ENCODE results near the gene ZNF513.
A peak's percentile ranks its signal among the peaks of the same experiment; 100 is the strongest.
"Not testable (repeated sequence)": the region's sequence is repeated elsewhere in the genome, so short reads cannot be mapped to it uniquely, and the experiment has no call there.

ZNF513 gene

DNA sequence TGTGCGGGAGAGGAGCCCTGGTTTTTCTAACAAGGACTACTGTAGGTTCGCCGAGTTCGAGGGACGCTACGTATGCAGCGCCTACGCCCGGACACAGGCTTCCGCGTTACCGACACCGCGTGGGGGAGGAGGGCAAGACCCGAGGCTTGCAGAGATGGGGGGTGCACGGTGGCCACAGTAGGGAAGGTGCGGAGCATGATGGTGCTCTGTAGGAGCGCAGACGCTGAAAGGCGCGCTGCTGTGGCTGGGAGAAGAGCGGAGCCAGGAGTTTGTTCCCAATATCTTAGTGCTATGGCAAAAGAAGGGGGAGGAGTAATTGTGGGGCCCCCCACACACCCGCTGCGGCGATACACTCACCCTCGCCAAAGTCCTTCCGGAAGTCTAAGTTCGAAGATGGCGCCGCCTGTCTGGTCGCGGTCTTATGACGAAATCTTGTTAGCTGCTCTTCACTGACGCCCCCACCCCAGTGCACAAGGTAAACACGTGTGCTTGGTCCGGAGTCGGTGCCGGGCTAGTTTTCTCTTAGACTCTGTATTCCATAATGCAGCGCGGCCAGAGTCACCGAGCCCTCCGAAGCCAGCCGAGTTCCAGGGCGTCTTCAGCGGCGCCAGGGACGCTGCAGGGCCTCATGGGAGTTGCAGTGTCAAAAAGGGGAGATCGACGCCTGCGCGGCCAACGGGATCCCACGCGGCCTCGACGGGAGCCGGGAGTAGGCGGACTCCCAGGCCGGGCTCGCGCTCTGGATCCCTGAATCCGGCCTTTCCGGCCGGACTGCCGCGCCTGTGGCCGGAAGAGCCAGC, 24.0 kb downstream of the ZNF513 start, which contains the start of gene GTF3C2:
TSS of gene GTF3C2 (minus strand) at position 383 of the 800 bp plus-strand sequence. CDS start 13,210 bp downstream, outside the sequence.
- no peaks in the 10 kb centered on the region for H3K27me3 ChIP-seq
- H3K9me3 ChIP-seq = no peaks in the 10 kb centered on the region
- H3K36me3 ChIP-seq = peaks cover 18% of the 10 kb centered on the region; the same call in 1 of the 2 replicates
- peaks cover 38% of the 10 kb centered on the region for H3K4me1 ChIP-seq
- peak within 1 kb of the TSS; percentile 82 for H3K4me3 ChIP-seq
- 0 out of 2 replicates have a peak, but pooled peaks have one; percentile 17 for TF ChIP-seq Cebpa-rat (IDR thresholded peaks at IDR 0.05)
- H3K27ac ChIP-seq = peak within 1 kb of the TSS; percentile 96
- H4K20me1 ChIP-seq = peaks cover 29% of the 10 kb centered on the region
- peak within 1 kb of the TSS; percentile 94 for H3K9ac ChIP-seq
- H3K4me2 ChIP-seq = peak within 1 kb of the TSS; percentile 90

DNA sequence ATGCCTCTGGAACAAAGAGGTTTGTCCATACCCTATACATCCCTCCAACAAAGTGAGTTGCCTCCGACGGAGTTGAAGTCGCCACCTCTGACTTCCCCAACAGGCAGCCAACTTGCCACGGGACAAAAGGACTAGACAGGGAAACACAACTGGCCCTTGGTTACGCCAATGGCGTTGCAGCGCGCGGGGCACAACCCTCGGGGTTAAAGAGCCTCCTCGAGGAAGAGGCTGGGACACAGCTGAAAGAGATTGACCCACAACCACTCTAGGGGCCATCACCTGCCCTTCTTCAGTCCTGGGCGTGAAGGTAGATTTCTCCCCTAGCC, 24.5 kb downstream of the ZNF513 start:
- H3K4me2 ChIP-seq = peak overlapping the region; percentile 90
- H3K9me3 ChIP-seq = no peaks in the 10 kb centered on the region
- H3K27ac ChIP-seq = peak overlapping the region; percentile 96
- H3K27me3 ChIP-seq = no peaks in the 10 kb centered on the region
- H3K4me1 ChIP-seq = peaks cover 38% of the 10 kb centered on the region
- TF ChIP-seq Cebpa-rat (IDR thresholded peaks at IDR 0.05) = no peak
- H4K20me1 ChIP-seq = peaks cover 35% of the 10 kb centered on the region
- H3K9ac ChIP-seq = peak overlapping the region; percentile 94
- H3K36me3 ChIP-seq = peaks cover 20% of the 10 kb centered on the region; the same call in 1 of the 2 replicates
- peak overlapping the region; percentile 82 for H3K4me3 ChIP-seq

DNA sequence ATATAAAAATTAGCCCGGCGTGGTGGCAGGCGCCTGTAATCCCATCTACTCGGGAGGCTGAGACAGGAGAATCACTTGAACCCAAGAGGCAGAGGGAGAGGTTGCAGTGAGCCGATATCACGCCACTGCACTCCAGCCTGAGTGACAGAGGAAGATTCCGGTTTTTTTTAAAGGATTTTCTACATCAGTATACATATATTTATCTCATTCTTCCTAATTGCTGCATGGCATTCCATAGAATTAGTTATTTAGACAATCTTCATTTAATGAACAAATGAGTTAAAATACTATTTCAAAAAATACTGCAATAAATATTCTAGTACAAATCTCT, 26.0 kb downstream of the ZNF513 start:
- H3K9ac ChIP-seq = no peak overlapping the region
- no peak overlapping the region for H3K4me3 ChIP-seq
- H3K36me3 ChIP-seq = peaks cover 30% of the 10 kb centered on the region
- H3K27me3 ChIP-seq = no peaks in the 10 kb centered on the region
- H3K4me1 ChIP-seq = peaks cover 38% of the 10 kb centered on the region
- no peak overlapping the region for H3K27ac ChIP-seq
- peaks cover 49% of the 10 kb centered on the region for H4K20me1 ChIP-seq
- TF ChIP-seq Cebpa-rat (IDR thresholded peaks at IDR 0.05) = no peak
- no peaks in the 10 kb centered on the region for H3K9me3 ChIP-seq
- H3K4me2 ChIP-seq = peak overlapping the region; percentile 90; the same call in 1 of the 2 replicates

DNA sequence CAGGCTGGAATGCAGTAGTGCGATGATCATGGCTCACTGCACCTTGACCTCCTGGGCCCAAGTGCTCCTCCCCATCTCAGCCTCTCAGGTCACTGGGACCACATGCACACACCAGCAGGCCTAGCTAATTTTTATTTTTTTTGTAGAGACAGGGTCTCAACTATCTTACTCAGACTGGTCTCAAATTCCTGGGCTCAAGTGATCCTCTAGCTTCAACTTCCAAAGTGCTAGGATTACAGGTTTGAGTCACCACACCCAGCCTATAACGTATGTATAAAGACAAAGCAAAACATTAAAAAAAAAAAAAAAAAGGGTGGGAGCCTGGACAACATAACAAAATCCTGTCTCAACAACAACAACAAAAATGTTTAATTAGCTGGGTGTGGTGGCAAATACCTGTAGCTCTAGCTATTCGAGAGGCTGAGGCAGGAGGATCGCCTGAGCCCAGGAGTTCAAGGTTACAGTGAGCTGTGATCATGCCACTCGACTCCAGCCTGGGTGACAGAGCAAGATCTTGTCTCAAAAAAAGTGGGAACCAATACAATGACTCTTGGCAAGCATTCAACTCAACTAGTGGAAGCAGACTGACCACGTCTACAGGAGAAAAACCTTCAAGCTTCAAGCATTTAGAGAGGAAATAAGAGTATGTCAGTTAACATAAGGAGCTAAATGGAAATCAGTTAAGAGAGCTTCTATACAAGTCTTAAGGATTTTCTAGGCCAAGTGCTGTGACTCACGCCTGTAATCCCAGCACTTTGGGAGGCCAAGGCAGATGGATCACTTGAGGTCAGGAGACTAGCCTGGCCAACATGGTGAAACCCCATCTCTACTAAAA, 26.6 kb downstream of the ZNF513 start:
- Histone ChIP-seq H3K9ac (no peak overlapping the region), H4K20me1 (peaks cover 54% of the 10 kb centered on the region), H3K27me3 (no peaks in the 10 kb centered on the region), H3K9me3 (no peaks in the 10 kb centered on the region), H3K27ac (no peak overlapping the region), H3K4me2 (peak overlapping the region; percentile 90), H3K36me3 (peaks cover 32% of the 10 kb centered on the region), H3K4me1 (peaks cover 38% of the 10 kb centered on the region), H3K4me3 (no peak overlapping the region)
- no peak for TF ChIP-seq Cebpa-rat (IDR thresholded peaks at IDR 0.05)

DNA sequence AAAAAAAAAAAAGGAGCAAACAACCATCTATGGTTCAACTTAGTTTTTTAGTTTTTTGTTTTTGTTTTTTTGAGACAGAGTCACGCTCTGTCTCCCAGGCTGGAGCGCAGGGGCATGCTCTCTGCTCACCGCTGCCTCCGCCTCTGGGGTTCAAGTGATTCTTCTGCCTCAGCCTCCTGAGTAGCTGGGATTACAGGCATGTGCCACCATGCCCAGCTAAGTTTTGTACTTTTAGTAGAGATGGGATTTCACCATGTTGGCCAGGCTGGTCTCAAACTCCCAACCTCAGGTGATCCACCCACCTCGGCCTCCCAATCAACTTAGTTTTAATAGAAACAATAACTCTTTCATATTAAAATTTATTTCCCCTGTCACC, 27.2 kb downstream of the ZNF513 start:
- H3K9me3 ChIP-seq, H3K4me3 ChIP-seq, H3K9ac ChIP-seq, H3K27me3 ChIP-seq, H3K27ac ChIP-seq: not testable (repeated sequence)
- Histone ChIP-seq H3K4me1 (peaks cover 36% of the 10 kb centered on the region), H4K20me1 (peaks cover 58% of the 10 kb centered on the region), H3K36me3 (peaks cover 34% of the 10 kb centered on the region), H3K4me2 (peak overlapping the region; percentile 90)

DNA sequence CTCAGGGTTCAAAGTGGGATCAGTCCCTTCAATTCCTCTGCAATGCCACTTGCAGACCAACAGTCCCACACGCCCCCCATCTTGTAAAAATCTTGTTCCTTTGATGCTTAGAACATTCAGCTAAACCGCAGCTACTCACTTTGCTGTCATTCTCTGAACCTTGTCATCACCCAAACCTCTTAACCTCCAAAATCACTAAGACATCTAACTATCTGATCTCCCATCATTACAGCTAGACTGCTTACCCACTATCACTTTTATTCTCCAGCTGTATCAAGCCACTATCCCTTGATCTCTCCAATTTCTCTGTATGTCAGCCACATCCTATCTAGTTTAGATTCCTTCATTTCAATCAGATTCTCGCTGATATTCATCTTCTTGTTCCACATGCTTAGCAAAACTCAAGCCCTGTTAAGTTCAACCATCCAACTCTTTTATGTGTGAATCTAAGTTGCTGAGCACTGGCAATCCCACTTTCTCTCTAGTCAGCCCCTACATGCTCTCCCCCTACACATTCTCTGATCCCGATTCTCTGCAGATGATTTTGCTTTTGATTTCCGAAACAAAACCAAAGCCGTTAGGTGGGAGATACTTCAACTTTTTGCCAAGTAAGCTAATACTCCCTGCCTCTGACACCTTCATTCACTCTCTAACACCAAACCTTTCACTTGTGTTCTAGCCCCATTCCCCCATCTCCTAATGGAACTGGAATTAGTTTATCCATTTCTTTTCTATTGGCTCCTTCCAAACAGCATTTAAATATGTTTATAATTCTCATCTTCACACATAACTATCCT, 28.5 kb downstream of the ZNF513 start:
- Histone ChIP-seq H3K27ac (no peak overlapping the region), H3K36me3 (peaks cover 43% of the 10 kb centered on the region), H3K4me3 (no peak overlapping the region), H3K4me2 (no peak overlapping the region), H3K27me3 (no peaks in the 10 kb centered on the region), H4K20me1 (peaks cover 72% of the 10 kb centered on the region), H3K4me1 (peaks cover 27% of the 10 kb centered on the region), H3K9ac (peak overlapping the region; percentile 4; the same call in 1 of the 2 replicates), H3K9me3 (no peaks in the 10 kb centered on the region)
- no peak for TF ChIP-seq Cebpa-rat (IDR thresholded peaks at IDR 0.05)

DNA sequence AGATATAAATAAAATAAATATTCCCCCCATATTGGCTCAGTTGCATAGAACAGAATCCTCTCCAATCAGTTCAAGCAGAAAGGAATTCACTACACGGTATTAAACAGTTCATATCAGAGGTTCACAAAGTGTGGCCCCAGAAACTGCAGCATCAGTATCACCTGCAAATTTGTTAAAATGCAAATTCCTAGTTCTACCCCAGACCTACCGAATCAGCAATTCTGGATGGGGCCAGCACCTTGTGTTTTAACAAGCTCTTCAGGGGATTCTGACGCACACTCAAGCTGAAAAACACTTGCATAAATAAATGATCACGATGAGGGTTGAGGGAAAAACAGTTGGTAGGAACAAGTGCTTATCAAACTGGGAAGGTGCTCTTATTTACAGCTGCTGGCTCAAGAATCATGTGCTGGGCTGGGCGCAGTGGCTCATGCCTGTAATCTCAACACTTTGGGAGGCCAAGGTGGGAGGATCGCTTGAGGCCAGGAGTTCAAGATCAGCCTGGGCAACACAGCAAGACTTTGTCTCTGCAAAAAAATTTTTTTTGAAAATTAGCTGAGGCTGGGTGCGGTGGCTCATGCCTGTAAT, 30.3 kb downstream of the ZNF513 start:
- no peak overlapping the region for H3K27ac ChIP-seq
- peaks cover 22% of the 10 kb centered on the region for H3K4me1 ChIP-seq

DNA sequence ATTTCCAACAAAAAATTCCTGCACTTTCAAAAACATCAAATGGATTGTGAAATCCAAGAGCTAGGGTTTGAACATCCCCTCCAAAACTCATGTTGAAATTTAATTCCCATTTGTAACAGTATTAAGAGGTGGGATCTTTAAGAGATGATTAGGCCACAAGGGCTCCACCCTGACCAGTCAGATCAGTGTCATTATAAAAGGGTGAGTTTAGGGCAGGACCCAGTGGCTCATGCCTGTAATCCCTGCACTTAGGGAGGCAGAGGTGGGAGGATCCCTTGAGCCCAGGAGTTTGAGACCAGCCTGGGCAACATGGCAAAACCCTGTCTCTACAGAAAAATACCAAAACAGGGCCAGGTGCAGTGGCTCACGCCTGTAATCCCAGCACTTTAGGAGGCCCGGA, 32.9 kb downstream of the ZNF513 start:
- H3K36me3 ChIP-seq = peaks cover 72% of the 10 kb centered on the region
- no peaks in the 10 kb centered on the region for H3K27me3 ChIP-seq
- H3K27ac ChIP-seq = no peak overlapping the region
- no peaks in the 10 kb centered on the region for H3K4me1 ChIP-seq
- H3K4me2 ChIP-seq = no peak overlapping the region
- H4K20me1 ChIP-seq = peaks cover 97% of the 10 kb centered on the region
- H3K9me3 ChIP-seq = no peaks in the 10 kb centered on the region
- no peak overlapping the region for H3K4me3 ChIP-seq
- no peak overlapping the region for H3K9ac ChIP-seq
- no peak for TF ChIP-seq Cebpa-rat (IDR thresholded peaks at IDR 0.05)

More for the DNA sequence above, 30.3 kb downstream of the ZNF513 start:
- Histone ChIP-seq H3K9me3 (no peaks in the 10 kb centered on the region), H4K20me1 (peaks cover 90% of the 10 kb centered on the region), H3K36me3 (peaks cover 59% of the 10 kb centered on the region), H3K4me3 (no peak overlapping the region), H3K9ac (no peak overlapping the region), H3K27me3 (no peaks in the 10 kb centered on the region), H3K4me2 (no peak overlapping the region)
- no peak for TF ChIP-seq Cebpa-rat (IDR thresholded peaks at IDR 0.05)

DNA sequence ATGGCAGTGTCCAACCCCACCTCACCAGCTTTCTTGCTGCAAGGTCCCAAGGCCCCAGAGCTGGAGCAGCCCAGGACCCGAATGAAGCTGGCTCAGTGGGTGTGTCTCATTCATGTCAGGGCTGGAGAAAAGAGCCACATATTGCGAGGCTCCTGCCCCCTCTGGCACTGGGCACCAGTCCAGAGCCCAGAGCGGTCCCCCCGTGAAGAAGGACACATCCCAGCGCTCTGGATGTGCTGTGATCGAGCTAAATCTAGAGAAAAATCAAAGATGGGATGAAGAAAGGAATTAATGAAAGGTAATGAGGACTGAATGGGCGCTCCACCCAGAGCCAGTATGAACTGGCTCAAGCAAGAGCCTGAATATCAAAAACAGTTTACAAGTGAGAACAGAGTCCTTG, 44.4 kb downstream of the ZNF513 start:
- Histone ChIP-seq H3K27me3 (no peaks in the 10 kb centered on the region), H3K4me3 (no peak overlapping the region), H3K36me3 (peaks cover 100% of the 10 kb centered on the region), H4K20me1 (no peaks in the 10 kb centered on the region), H3K4me1 (no peaks in the 10 kb centered on the region), H3K4me2 (no peak overlapping the region), H3K9me3 (no peaks in the 10 kb centered on the region), H3K27ac (no peak overlapping the region), H3K9ac (no peak overlapping the region)
- no peak for TF ChIP-seq Cebpa-rat (IDR thresholded peaks at IDR 0.05)
